ENCODE measurements around the gene CADM1.

The CADM1 gene

DNA sequence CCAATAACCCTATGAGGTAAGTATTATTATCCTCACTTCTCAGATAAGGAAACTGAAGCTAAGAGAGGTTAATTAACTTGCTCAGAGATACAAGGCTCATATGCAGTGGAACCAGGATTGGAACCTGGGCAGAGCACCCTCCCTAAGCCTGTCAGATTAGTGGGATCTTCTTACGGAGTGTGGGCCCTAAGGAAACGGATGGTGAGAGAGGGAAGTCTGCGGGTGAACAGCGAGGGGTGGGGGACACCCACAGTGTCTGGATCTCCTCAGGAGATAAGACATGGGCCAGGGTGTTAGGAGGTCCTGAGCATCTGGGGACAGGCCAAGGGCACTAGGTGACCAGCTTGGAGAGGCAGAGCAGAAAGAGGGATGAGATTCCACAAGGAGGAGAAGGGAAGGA, 376.0 kb downstream of the CADM1 start:
- Histone ChIP-seq H3K36me3 (ENCODE audit: insufficient read depth, low read length) (no peaks in the 10 kb centered on the region), H3K79me2 (ENCODE audit: insufficient read depth, low read length) (no peaks in the 10 kb centered on the region), H4K20me1 (ENCODE audit: insufficient read depth, low read length) (no peaks in the 10 kb centered on the region), H3K27me3 (ENCODE audit: insufficient read depth, low read length, poor library complexity) (no peaks in the 10 kb centered on the region), H3K4me3 (ENCODE audit: low read depth in 1 of 2, low read length in 2 of 2) (no peak overlapping the region), H2AFZ (ENCODE audit: low read depth, low read length) (no peak overlapping the region), H3K27ac (ENCODE audit: low read length) (no peak overlapping the region), H3K9ac (ENCODE audit: low read depth, low read length) (no peak overlapping the region), H3K9me3 (ENCODE audit: insufficient read depth, low read length, severe bottlenecking) (no peaks in the 10 kb centered on the region), H3K4me1 (ENCODE audit: insufficient read depth, low read length) (no peaks in the 10 kb centered on the region), H3K4me2 (ENCODE audit: insufficient read depth, low read length) (no peak overlapping the region)
- ATAC-seq (ENCODE audit: insufficient read depth, low read depth) (no peak), DNase-seq (no peak)
- TF ChIP-seq EZH2 (IDR thresholded peaks at IDR 0.05; ENCODE audit: borderline replicate concordance, low read depth, low read length, severe bottlenecking): no peak
- TF ChIP-seq, protein P1, sequence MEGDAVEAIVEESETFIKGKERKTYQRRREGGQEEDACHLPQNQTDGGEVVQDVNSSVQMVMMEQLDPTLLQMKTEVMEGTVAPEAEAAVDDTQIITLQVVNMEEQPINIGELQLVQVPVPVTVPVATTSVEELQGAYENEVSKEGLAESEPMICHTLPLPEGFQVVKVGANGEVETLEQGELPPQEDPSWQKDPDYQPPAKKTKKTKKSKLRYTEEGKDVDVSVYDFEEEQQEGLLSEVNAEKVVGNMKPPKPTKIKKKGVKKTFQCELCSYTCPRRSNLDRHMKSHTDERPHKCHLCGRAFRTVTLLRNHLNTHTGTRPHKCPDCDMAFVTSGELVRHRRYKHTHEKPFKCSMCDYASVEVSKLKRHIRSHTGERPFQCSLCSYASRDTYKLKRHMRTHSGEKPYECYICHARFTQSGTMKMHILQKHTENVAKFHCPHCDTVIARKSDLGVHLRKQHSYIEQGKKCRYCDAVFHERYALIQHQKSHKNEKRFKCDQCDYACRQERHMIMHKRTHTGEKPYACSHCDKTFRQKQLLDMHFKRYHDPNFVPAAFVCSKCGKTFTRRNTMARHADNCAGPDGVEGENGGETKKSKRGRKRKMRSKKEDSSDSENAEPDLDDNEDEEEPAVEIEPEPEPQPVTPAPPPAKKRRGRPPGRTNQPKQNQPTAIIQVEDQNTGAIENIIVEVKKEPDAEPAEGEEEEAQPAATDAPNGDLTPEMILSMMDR (IDR thresholded peaks at IDR 0.05; ENCODE audit: borderline replicate concordance, extremely low read depth, low read length, poor library complexity, severe bottlenecking): no peak

DNA sequence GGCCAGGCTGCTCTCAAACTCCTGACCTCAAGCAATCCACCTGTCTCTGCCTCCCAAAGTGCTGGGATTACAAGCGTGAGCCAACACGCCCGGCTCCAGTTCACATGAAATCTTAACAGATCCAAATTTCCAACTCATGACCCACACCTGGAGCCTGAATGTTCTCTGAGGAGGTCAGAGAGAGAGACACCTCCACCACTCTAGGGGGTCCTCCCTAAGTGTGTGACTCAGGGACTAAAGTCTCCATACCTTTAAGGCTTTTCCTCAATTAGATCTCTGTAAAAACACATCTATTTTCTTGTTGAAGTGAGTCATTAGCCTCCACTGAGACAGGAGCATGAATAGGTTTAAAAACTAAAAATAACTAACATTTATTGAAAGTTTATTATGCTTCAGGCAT, 376.4 kb downstream of the CADM1 start:
- H4K20me1 ChIP-seq (ENCODE audit: insufficient read depth, low read length): no peaks in the 10 kb centered on the region
- no peak overlapping the region for H3K9ac ChIP-seq (ENCODE audit: low read depth, low read length)
- H3K79me2 ChIP-seq (ENCODE audit: insufficient read depth, low read length): no peaks in the 10 kb centered on the region
- H3K27me3 ChIP-seq (ENCODE audit: insufficient read depth, low read length, poor library complexity): no peaks in the 10 kb centered on the region
- H2AFZ ChIP-seq (ENCODE audit: low read depth, low read length): no peak overlapping the region
- no peak overlapping the region for H3K4me2 ChIP-seq (ENCODE audit: insufficient read depth, low read length)
- H3K36me3 ChIP-seq (ENCODE audit: insufficient read depth, low read length): no peaks in the 10 kb centered on the region
- no peak overlapping the region for H3K4me3 ChIP-seq (ENCODE audit: low read depth in 1 of 2, low read length in 2 of 2)
- TF ChIP-seq, protein P1 (IDR thresholded peaks at IDR 0.05; ENCODE audit: borderline replicate concordance, extremely low read depth, low read length, poor library complexity, severe bottlenecking): no peak
- no peak for TF ChIP-seq EZH2 (IDR thresholded peaks at IDR 0.05; ENCODE audit: borderline replicate concordance, low read depth, low read length, severe bottlenecking)
- H3K27ac ChIP-seq (ENCODE audit: low read length): no peak overlapping the region
- no peaks in the 10 kb centered on the region for H3K9me3 ChIP-seq (ENCODE audit: insufficient read depth, low read length, severe bottlenecking)
- H3K4me1 ChIP-seq (ENCODE audit: insufficient read depth, low read length): no peaks in the 10 kb centered on the region
- no peak for DNase-seq
- ATAC-seq (ENCODE audit: insufficient read depth, low read depth): no peak

DNA sequence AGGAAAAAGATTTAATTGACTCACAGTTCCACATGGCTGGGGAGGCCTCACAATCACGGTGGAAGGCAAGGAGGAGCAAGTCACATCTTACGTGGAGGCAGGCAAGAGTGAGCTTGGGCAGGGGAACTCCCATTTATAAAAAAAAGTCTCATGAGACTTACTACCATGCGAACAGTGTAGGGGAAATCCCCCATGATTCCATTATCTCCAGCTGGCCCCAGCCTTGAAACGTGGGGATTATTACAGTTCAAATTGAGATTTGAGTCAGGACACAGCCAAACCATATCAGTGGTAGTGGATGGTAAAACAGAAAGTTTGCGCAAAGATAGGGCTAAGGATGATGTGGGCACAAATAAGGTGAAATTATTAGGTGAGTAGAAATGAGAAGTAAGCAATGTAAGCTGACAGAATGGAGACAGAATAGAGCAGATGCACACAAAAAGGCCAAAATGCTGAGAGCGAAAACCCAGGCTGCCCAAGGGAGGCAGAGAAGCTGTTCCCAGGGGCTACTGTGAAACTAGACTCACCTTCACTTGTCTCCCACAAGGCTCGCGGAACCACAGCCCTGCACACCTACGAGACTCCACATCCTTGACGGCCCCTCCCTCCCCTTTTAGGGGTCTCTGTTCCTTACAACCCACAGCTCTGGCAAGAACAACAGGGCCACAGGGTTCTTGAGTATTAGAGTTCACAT, 377.6 kb downstream of the CADM1 start:
- no peaks in the 10 kb centered on the region for H3K79me2 ChIP-seq (ENCODE audit: insufficient read depth, low read length)
- no peak overlapping the region for H3K4me3 ChIP-seq (ENCODE audit: low read depth in 1 of 2, low read length in 2 of 2)
- no peaks in the 10 kb centered on the region for H3K27me3 ChIP-seq (ENCODE audit: insufficient read depth, low read length, poor library complexity)
- H4K20me1 ChIP-seq (ENCODE audit: insufficient read depth, low read length): no peaks in the 10 kb centered on the region
- H3K9me3 ChIP-seq (ENCODE audit: insufficient read depth, low read length, severe bottlenecking): no peaks in the 10 kb centered on the region
- no peak overlapping the region for H3K4me2 ChIP-seq (ENCODE audit: insufficient read depth, low read length)
- no peak overlapping the region for H2AFZ ChIP-seq (ENCODE audit: low read depth, low read length)
- no peaks in the 10 kb centered on the region for H3K4me1 ChIP-seq (ENCODE audit: insufficient read depth, low read length)
- DNase-seq (no peak), ATAC-seq (ENCODE audit: insufficient read depth, low read depth) (no peak)
- TF ChIP-seq, protein P1 (IDR thresholded peaks at IDR 0.05; ENCODE audit: borderline replicate concordance, extremely low read depth, low read length, poor library complexity, severe bottlenecking): no peak
- TF ChIP-seq EZH2 (IDR thresholded peaks at IDR 0.05; ENCODE audit: borderline replicate concordance, low read depth, low read length, severe bottlenecking): no peak
- H3K27ac ChIP-seq (ENCODE audit: low read length): no peak overlapping the region
- no peak overlapping the region for H3K9ac ChIP-seq (ENCODE audit: low read depth, low read length)
- H3K36me3 ChIP-seq (ENCODE audit: insufficient read depth, low read length): no peaks in the 10 kb centered on the region

All from DND-41 (cell line).